Neural progenitor cell (in vitro differentiated cells): ENCODE data around the gene KRTAP4-2.

Experiments used
- CTCF ChIP-seq: fragments of 200-600 bp; sonication (generic); IDR thresholded peaks from 2 replicates; pipeline ENCODE4 v1.5.1; 2017; ENCODE audit warnings: antibody characterized with exemption, mild to moderate bottlenecking
- EZH2 ChIP-seq: fragments of 200-600 bp; sonication (generic); IDR thresholded peaks from 2 replicates; pipeline ENCODE4 v1.6.1; 2017; ENCODE audit warnings: antibody characterized with exemption, mild to moderate bottlenecking, moderate library complexity
- EZH2phosphoT487 ChIP-seq: fragments of 200-600 bp; sonication (generic); IDR thresholded peaks from 2 replicates; pipeline ENCODE4 v1.6.1; 2017; ENCODE audit warnings: antibody characterized with exemption

GRCh38 chr17:41151525-41151924, 26.5 kb downstream of the KRTAP4-2 start:
- no peak for TF ChIP-seq CTCF
- no peak for TF ChIP-seq EZH2
- TF ChIP-seq EZH2phosphoT487 = no peak
